PFSK-1 (cell line): Measurements from ENCODE around the gene FAM124A.

Experiments used
- FOXP2 ChIP-seq: optimal IDR thresholded peaks from 2 replicates; pipeline ENCODE3; 2011; ENCODE audit warnings: borderline replicate concordance, control low read depth, inconsistent platforms; ENCODE audit not compliant: insufficient read depth; ENCODE audit errors: extremely low read length, extremely low read depth
- POLR2AphosphoS5 ChIP-seq: IDR thresholded peaks from 2 replicates; pipeline ENCODE4 v1.6.1; 2012; ENCODE audit warnings: low read depth, mild to moderate bottlenecking, control low read depth, low read length, moderate library complexity
- SIN3A ChIP-seq: IDR thresholded peaks from 2 replicates; pipeline ENCODE4 v1.6.1; 2012; ENCODE audit warnings: mild to moderate bottlenecking, low read length, moderate library complexity, borderline replicate concordance; ENCODE audit not compliant: insufficient read depth
- TAF1 ChIP-seq: IDR thresholded peaks from 2 replicates; pipeline ENCODE4 v1.6.1; 2012; ENCODE audit warnings: low read length, control low read depth, borderline replicate concordance; ENCODE audit not compliant: insufficient read depth
- TF ChIP-seq, protein P1 (sequence below), 2 experiments: IDR thresholded peaks; 2 replicates each; pipeline versions ENCODE4 v1.6.1 to v1.8.0; 2011 to 2012; ENCODE audit warnings: low read depth in 2 of 2, low read length in 2 of 2, control low read depth in 1 of 2, inconsistent platforms in 1 of 2, mild to moderate bottlenecking in 1 of 2, moderate library complexity in 1 of 2; ENCODE audit not compliant: insufficient read depth in 1 of 2

The FAM124A gene

DNA sequence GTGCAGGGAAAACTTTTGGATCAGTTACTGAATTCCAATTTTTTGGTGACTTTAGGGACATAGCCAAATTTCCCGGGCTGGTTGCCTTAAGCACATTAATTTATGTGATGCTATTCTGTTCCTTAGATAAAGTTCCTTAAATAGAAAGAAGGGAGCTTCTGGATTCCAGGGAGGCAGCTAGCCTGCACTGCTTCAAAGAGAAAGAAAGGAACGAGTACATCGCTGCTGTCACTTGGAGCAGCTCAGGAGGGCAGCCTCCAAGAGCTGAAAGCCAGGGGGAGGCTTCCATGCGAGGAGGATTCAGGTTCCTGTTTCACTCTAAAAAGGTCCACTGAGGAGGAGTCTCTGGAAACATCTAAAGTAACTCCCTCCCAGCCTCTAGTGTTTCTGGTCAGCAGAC lies 55.7 kb downstream of the FAM124A start:
- TF ChIP-seq SIN3A = no peak
- TF ChIP-seq TAF1 = no peak
- TF ChIP-seq, protein P1, sequence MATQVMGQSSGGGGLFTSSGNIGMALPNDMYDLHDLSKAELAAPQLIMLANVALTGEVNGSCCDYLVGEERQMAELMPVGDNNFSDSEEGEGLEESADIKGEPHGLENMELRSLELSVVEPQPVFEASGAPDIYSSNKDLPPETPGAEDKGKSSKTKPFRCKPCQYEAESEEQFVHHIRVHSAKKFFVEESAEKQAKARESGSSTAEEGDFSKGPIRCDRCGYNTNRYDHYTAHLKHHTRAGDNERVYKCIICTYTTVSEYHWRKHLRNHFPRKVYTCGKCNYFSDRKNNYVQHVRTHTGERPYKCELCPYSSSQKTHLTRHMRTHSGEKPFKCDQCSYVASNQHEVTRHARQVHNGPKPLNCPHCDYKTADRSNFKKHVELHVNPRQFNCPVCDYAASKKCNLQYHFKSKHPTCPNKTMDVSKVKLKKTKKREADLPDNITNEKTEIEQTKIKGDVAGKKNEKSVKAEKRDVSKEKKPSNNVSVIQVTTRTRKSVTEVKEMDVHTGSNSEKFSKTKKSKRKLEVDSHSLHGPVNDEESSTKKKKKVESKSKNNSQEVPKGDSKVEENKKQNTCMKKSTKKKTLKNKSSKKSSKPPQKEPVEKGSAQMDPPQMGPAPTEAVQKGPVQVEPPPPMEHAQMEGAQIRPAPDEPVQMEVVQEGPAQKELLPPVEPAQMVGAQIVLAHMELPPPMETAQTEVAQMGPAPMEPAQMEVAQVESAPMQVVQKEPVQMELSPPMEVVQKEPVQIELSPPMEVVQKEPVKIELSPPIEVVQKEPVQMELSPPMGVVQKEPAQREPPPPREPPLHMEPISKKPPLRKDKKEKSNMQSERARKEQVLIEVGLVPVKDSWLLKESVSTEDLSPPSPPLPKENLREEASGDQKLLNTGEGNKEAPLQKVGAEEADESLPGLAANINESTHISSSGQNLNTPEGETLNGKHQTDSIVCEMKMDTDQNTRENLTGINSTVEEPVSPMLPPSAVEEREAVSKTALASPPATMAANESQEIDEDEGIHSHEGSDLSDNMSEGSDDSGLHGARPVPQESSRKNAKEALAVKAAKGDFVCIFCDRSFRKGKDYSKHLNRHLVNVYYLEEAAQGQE (IDR thresholded peaks at IDR 0.05; ENCODE audit: insufficient read depth in 1 of 2, low read depth in 2 of 2, low read length in 2 of 2) = no peak
- TF ChIP-seq FOXP2 = no peak
- no peak for TF ChIP-seq POLR2AphosphoS5

DNA sequence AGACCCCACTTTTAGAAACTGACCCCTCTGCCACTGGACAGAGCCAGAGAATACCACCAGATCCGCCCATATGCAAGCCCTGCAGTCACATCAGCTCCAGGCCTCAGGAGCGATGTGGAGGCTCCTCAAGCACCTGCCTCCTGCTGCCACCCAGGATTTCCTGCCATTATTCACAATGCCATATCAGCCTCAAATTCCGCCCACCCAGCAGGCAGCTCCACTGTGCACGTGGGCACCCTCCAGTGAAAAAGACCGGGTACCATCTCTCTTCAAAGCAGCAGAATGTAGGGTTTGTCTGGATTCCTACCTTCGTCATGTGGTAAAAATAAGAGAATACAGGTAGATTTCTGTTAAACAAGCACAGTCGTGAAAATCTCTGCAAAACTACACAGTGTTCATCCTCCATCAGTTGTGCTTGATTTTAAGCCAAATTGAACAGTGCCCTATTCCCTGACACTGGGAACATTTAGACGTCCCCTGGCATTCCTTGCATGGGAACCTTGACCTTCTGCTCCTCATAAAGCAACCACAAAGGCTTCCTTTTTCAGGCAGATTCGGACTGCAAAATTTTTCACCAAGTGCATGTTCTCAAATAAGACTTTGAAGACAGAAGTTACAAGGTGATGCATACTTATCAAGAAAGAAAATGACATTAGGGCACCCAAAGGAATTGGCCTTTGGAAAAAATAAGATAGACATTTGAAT lies 56.4 kb downstream of the FAM124A start:
- TF ChIP-seq TAF1 = no peak
- TF ChIP-seq SIN3A = no peak
- no peak for TF ChIP-seq POLR2AphosphoS5
- no peak for TF ChIP-seq FOXP2
- TF ChIP-seq, protein P1 (IDR thresholded peaks at IDR 0.05; ENCODE audit: insufficient read depth in 1 of 2, low read depth in 2 of 2, low read length in 2 of 2) = no peak

DNA sequence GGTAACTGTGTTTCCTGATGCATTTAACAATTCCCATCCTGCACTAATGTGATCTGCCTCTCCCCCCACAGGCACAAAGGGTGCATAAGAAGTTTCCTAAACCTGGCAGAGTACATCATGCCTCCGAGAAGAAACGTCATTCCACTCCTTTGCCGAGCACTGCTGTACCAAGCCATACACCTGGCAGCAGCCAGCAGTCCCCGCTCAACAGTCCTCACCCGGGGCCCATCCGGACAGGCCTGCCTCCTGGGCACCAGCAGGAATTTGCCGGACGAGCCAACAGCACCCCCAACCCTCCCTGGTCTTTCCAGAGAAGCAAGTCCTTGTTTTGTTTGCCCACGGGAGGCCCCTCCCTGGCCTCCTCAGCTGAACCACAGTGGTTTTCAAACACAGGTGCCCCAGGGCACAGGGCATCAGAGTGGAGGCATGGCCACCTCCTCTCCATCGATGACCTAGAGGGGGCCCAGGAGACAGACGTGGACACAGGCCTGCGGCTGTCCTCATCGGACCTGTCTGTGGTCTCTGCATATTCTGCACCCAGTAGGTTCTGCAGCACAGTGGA lies 58.3 kb downstream of the FAM124A start:
- TF ChIP-seq, protein P1 (IDR thresholded peaks at IDR 0.05; ENCODE audit: insufficient read depth in 1 of 2, low read depth in 2 of 2, low read length in 2 of 2) = no peak
- TF ChIP-seq TAF1 (no peak), SIN3A (no peak), POLR2AphosphoS5 (no peak), FOXP2 (no peak)

DNA sequence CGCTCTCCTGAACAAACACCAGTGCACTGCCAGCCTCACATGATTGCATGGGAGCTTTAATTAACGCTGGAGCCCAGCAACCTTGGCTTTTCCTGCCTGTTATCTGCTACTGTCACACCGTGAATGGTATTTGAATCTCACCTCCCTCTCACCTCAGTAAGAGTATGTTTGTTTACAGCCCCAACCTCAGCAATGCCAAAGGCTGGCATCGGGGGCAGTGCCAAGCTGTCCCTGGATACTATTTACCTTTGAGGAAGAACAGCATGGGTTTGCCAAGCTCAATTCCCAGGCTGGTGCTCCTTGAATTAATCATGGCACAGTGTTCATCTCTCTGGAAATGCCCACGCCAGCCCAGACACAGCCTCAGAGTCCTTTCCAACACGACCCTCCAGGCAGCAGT lies 60.1 kb downstream of the FAM124A start:
- TF ChIP-seq FOXP2 = no peak
- TF ChIP-seq TAF1 = no peak
- no peak for TF ChIP-seq SIN3A
- no peak for TF ChIP-seq POLR2AphosphoS5
- TF ChIP-seq, protein P1 (IDR thresholded peaks at IDR 0.05; ENCODE audit: insufficient read depth in 1 of 2, low read depth in 2 of 2, low read length in 2 of 2) = no peak

DNA sequence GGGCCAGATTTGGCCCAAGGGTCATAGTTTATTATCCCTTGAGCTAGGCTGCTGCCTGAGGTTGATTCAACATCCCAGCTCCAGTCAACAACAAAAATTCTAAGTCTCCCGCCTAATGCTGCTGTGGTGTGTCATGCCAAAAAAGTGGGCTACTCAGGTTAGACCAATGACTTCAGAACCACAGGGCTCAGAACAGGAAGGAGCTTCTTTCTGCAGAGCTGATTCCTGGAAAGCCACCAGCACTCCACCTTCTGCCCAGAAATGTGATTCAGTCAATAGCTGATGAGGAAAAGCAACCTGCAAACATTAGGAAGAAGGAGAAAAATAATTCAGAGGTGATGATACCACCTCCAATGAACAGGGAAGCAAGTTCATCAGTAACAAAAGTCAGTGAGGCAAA lies 61.2 kb downstream of the FAM124A start:
- TF ChIP-seq SIN3A (no peak), POLR2AphosphoS5 (no peak)
